ENCODE results near the gene PRTFDC1.

- no peak for TF ChIP-seq CTCF (IDR thresholded peaks at IDR 0.05; ENCODE audit: low read depth, low read length)
- no peak for TF ChIP-seq POLR2A (IDR thresholded peaks at IDR 0.05; ENCODE audit: extremely low read depth, insufficient read length)
These were observed 51.3 kb downstream of the PRTFDC1 start for GRCh38 chr10:24900888-24901685.

All from NB4 (cell line).